Lower lobe of right lung (tissue), 2 donors: ENCODE results near the gene NFATC1. TPM values are rescaled to one million over a fixed set of nuclear protein-coding genes. Genes with fewer than 3 reads are reported as not detected.

Source experiments
- ATAC-seq, 2 donors: fragments of 200-7000 bp; cut with Tn5 transposase; one replicate each; pipeline ENCODE4 v1.9.1; 2020 to 2022; ENCODE audit warnings: mild to moderate bottlenecking in 2 of 2, moderate library complexity in 2 of 2
- DNase-seq: peaks from one replicate; pipeline ENCODE4 v3.0.0-alpha.2; 2020
- H3K27ac ChIP-seq: fragments of 200-600 bp; one replicate; pipeline ENCODE4 v1.8.0; 2022
- H3K27me3 ChIP-seq: fragments of 200-600 bp; one replicate; pipeline ENCODE4 v1.8.0; 2022; ENCODE audit warnings: low read depth
- H3K36me3 ChIP-seq: fragments of 200-600 bp; one replicate; pipeline ENCODE4 v1.8.0; 2022; ENCODE audit warnings: mild to moderate bottlenecking
- H3K4me1 ChIP-seq: fragments of 200-600 bp; one replicate; pipeline ENCODE4 v1.8.0; 2022
- H3K4me3 ChIP-seq: fragments of 200-600 bp; one replicate; pipeline ENCODE4 v1.8.0; 2022; ENCODE audit warnings: mild to moderate bottlenecking
- H3K9me3 ChIP-seq: fragments of 200-600 bp; one replicate; pipeline ENCODE4 v1.8.0; 2022
- CTCF ChIP-seq: fragments of 200-600 bp; IDR thresholded peaks from one replicate; pipeline ENCODE4 v1.8.0; 2022; ENCODE audit warnings: antibody characterized with exemption, mild to moderate bottlenecking
- intact Hi-C: fragments of 100-400 bp; cut with DNase I; formaldehyde crosslinking; loops from one replicate; pipeline ENCODE4 v1.11.0; 2022
- long read RNA-seq: library from polyadenylated mRNA; unstranded; transcript quantifications from one replicate; pipeline ENCODE4 v2.0.0, GENCODE V29; 2021
- total RNA-seq: library from RNA; stranded (reverse); fragmentation: NEBNext Ultra II Directional; extraction: Animal tissue kit (Norgen Biotek cat#: 25700); gene quantifications from one replicate; pipeline ENCODE4 v1.2.1, GENCODE V29; 2021
- donor health status: DM: no; HTN: yes; CAD: no; lungs with severe emphysema.

Gene NFATC1
- 21.4 TPM for total RNA-seq
- long read RNA-seq, full-length matches to known transcripts = 12 of 55 reads
- long read RNA-seq, partial matches to known transcripts = 35 of 55 reads
- long read RNA-seq, other reads (novel, unspliced or antisense) = 8 of 55 reads

- Histone ChIP-seq H3K36me3 (no peaks in the 10 kb centered on the region), H3K9me3 (no peaks in the 10 kb centered on the region), H3K27me3 (peaks cover 12% of the 10 kb centered on the region), H3K27ac (peak within 1 kb of the TSS; percentile 91), H3K4me1 (peaks cover 33% of the 10 kb centered on the region), H3K4me3 (peak within 1 kb of the TSS; percentile 62)
- no peak for TF ChIP-seq CTCF
- peak; percentile 80 for DNase-seq
- intact Hi-C loops = no loop called here
- peak; percentile 5 to 15 for ATAC-seq
Observed at GRCh38 chr18:79395761-79396404, at the start of gene NFATC1. TSS of gene NFATC1 (plus strand) at chr18:79395930. CDS start at chr18:79396225, 295 bp downstream.

GRCh38 chr18:79345981-79346380 lies 49.7 kb upstream of the NFATC1 start:
- Histone ChIP-seq H3K27ac (no peak overlapping the region), H3K27me3 (no peaks in the 10 kb centered on the region), H3K36me3 (peaks cover 83% of the 10 kb centered on the region), H3K9me3 (no peaks in the 10 kb centered on the region), H3K4me1 (no peaks in the 10 kb centered on the region), H3K4me3 (no peak overlapping the region)
- no peak for TF ChIP-seq CTCF
- no peak for DNase-seq
- intact Hi-C loops = no loop called here
- no peak for ATAC-seq

- no peak for DNase-seq
- TF ChIP-seq CTCF = no peak
- Histone ChIP-seq H3K4me1 (no peaks in the 10 kb centered on the region), H3K27me3 (no peaks in the 10 kb centered on the region), H3K36me3 (peaks cover 92% of the 10 kb centered on the region), H3K27ac (no peak overlapping the region), H3K4me3 (no peak overlapping the region), H3K9me3 (no peaks in the 10 kb centered on the region)
- intact Hi-C loops = no loop called here
- no peak for ATAC-seq
Observed at GRCh38 chr18:79348066-79348465, 47.7 kb upstream of the NFATC1 start.

GRCh38 chr18:79352432-79352831 lies 43.3 kb upstream of the NFATC1 start:
- no peak for DNase-seq
- intact Hi-C loops = no loop called here
- Histone ChIP-seq H3K27ac (no peak overlapping the region), H3K4me3 (no peak overlapping the region), H3K36me3 (peaks cover 56% of the 10 kb centered on the region), H3K4me1 (no peaks in the 10 kb centered on the region), H3K9me3 (no peaks in the 10 kb centered on the region), H3K27me3 (no peaks in the 10 kb centered on the region)
- no peak for TF ChIP-seq CTCF
- ATAC-seq = no peak

GRCh38 chr18:79353267-79353666 lies 42.5 kb upstream of the NFATC1 start:
- TF ChIP-seq CTCF = no peak
- Histone ChIP-seq H3K4me3 (no peak overlapping the region), H3K9me3 (no peaks in the 10 kb centered on the region), H3K4me1 (no peaks in the 10 kb centered on the region), H3K27ac (no peak overlapping the region), H3K27me3 (no peaks in the 10 kb centered on the region), H3K36me3 (peaks cover 47% of the 10 kb centered on the region)
- intact Hi-C loops = no loop called here
- peak in 1 of 2 donors; percentile 17 for ATAC-seq
- DNase-seq = no peak
